Activated T-cell treated with anti-CD3 and anti-CD28 coated beads for 48 hours (primary cell): Measurements from ENCODE around the gene KCNA5.

ENCODE experiments used
- DNase-seq: peaks from one replicate; pipeline ENCODE4 v3.0.0-alpha.2; 2020; ENCODE audit warnings: low read depth

KCNA5 gene

GRCh38 chr12:5064913-5065490, 21.3 kb downstream of the KCNA5 start:
- DNase-seq = no peak

GRCh38 chr12:5066251-5066650, 22.6 kb downstream of the KCNA5 start:
- no peak for DNase-seq

GRCh38 chr12:5068126-5068525, 24.4 kb downstream of the KCNA5 start:
- DNase-seq = no peak

GRCh38 chr12:5068619-5069018, 24.9 kb downstream of the KCNA5 start:
- DNase-seq = no peak

GRCh38 chr12:5070090-5070489, 26.4 kb downstream of the KCNA5 start:
- no peak for DNase-seq

GRCh38 chr12:5071496-5071895, 27.8 kb downstream of the KCNA5 start:
- no peak for DNase-seq

GRCh38 chr12:5072311-5072710, 28.6 kb downstream of the KCNA5 start:
- no peak for DNase-seq

- no peak for DNase-seq
Measured at GRCh38 chr12:5073054-5073453, 29.4 kb downstream of the KCNA5 start.

- no peak for DNase-seq
Measured at GRCh38 chr12:5073853-5074252, 30.2 kb downstream of the KCNA5 start.

GRCh38 chr12:5076761-5077160, 33.1 kb downstream of the KCNA5 start:
- no peak for DNase-seq

GRCh38 chr12:5078423-5078822, 34.7 kb downstream of the KCNA5 start:
- no peak for DNase-seq

- no peak for DNase-seq
Measured at GRCh38 chr12:5081016-5081415, 37.3 kb downstream of the KCNA5 start.

GRCh38 chr12:5083955-5084849, 40.5 kb downstream of the KCNA5 start:
- DNase-seq = no peak

- DNase-seq = no peak
Measured at GRCh38 chr12:5085896-5086295, 42.2 kb downstream of the KCNA5 start.

GRCh38 chr12:5087831-5088554, 44.3 kb downstream of the KCNA5 start:
- no peak for DNase-seq

GRCh38 chr12:5088586-5089264, 45.0 kb downstream of the KCNA5 start:
- no peak for DNase-seq

- no peak for DNase-seq
Measured at GRCh38 chr12:5094551-5094950, 50.9 kb downstream of the KCNA5 start.

GRCh38 chr12:5094986-5095385, 51.3 kb downstream of the KCNA5 start:
- DNase-seq = no peak
